GM21360 (cell line): ENCODE results near the gene MARCHF5.
"Not testable (repeated sequence)": the region's sequence is repeated elsewhere in the genome, so short reads cannot be mapped to it uniquely, and the experiment has no call there.

Experiments used
- ATAC-seq: cut with Tn5 transposase; IDR thresholded peaks from one replicate; pipeline ENCODE4 v1.9.1; 2021; ENCODE audit warnings: mild to moderate bottlenecking, moderate library complexity; ENCODE audit not compliant: unreplicated experiment

Gene MARCHF5

DNA sequence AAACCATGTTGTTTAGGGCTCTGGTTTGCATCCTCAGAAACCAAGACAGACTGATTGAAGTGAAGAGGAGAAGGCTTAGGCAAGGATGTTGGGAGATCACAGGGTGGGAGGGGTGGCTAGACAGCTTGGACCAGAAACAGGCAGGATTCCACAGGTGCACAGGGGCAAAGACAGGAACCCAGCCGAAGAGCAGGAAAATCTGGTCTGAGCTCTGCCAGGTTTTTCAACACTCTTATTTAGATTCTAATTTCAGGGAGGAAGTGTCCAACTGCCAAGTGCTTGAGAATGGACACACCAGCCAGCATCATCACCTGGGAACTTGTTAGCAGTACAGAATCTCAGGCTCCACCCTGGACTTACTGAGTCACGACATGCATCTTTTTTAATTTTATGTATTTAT is 93.8 kb downstream of the MARCHF5 start:
- ATAC-seq, result no peak

DNA sequence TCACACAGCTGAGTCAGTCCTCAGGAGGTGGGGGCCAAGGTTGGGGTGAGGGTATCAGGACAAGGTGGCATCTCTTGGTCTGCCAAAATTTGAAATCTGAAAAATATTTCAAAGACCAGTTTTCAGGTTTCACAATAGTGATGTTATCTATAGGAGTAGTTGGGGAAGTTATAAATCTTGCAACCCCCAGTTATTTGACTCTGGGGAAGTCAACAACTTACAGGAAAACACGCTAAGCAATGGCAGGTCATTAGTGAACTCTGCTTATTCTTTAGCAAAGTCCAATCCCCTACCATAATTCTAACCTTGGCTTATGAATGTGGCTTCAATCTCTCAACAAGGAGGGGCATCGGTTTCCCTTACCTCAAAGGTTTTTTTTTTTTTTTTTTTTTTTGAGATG is 94.9 kb downstream of the MARCHF5 start:
- ATAC-seq, result no peak

DNA sequence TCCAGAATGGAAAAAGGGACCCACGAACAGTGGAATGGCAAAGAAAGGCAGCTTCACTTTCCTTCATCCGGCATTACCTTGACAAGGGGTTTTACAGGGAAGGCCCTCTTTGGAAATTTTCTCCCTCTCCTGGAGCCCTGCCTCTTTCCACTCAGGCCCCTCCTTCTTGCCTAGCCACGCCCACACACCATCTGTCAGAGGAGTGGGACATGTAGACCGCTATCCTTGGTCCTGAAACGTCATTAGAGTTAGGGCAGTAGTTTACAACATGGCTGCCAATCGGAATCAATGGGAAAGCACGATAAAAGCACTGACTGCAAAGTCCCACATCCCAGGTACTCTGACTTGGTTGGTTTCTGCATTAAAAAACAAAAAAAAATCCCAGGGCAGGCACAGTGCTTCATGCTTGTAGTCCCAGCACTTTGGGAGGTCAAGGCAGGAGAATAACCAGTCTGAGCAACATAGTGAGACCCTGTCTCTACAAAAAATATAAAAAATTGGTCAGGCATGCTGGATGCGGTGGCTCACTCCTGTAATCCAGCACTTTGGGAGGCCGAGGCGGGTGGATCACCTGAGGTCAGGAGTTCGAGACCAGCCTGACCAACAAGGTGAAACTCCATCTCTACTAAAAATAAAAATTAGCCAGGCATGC is 96.4 kb downstream of the MARCHF5 start:
- ATAC-seq, result no peak

DNA sequence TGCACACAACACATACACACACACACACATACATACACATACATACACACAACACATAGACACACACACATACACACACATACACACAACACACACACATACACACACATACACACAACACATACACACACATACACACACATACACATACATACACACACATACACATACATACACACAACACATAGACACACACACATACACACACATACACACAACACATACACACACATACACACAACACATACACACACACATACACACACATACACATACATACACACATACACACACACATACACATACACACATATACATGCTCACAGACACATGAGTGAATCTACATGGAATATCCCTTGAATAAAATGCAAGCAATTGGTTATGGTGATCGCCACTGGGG is 102.2 kb downstream of the MARCHF5 start:
- not testable (repeated sequence) for ATAC-seq

DNA sequence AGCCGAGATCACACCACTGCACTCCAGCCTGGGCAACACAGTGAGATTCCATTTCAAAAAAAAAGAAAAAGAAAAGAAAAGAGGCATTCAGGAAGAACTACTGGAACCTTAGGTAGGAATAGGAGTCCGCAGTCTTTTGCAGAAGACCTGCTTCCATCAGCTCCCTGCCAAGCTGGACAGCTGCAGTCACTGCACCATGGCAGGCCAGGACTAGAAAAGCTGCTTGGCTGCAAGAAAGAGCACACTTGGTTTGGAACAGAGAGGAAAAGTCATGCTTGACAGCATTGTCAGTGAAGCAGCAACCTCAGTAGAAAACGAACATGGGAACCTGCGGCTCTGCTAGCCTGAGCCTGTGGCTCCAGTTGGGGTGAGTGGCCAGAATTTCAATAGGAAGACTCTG is 104.3 kb downstream of the MARCHF5 start:
- ATAC-seq, result no peak

DNA sequence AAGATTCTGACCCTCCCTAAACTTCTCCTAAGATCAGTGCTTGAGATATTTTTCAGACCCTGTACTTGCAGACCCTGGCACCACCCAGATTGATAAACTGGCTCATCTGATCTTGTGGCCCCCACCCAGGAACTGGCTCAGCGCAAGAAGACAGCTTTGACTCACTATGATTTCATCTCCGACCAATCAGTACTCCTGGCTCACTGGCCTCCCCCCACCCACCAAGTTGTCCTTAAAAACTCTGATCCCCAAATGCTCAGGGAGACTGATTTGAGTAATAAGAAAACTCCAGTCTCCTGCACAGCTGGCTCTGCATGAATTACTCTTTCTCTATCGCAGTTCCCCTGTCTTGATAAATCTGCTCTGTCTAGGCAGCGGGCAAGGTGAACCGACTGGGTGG is 111.3 kb downstream of the MARCHF5 start:
- not testable (repeated sequence) for ATAC-seq
